Thyroid gland (tissue), 4 donors: ENCODE data around the gene FOXN3. TPM values are rescaled to one million over a fixed set of nuclear protein-coding genes. Genes with fewer than 3 reads are reported as not detected.

Source experiments
- DNase-seq, 2 donors: peaks; one replicate each; pipeline ENCODE4 v3.0.0-alpha.2; 2019
- H3K27ac ChIP-seq, 3 donors: fragments of 200-600 bp; sonication (generic); 1 replicate in 2 of 3; 2 replicates in 1 of 3; pipeline ENCODE4 v1.5.1; 2016 to 2019; ENCODE audit warnings: mild to moderate bottlenecking in 1 of 3, moderate library complexity in 1 of 3
- H3K27me3 ChIP-seq: fragments of 200-600 bp; sonication (generic); one replicate; pipeline ENCODE4 v1.5.1; 2019
- H3K36me3 ChIP-seq, 2 donors: fragments of 200-600 bp; sonication (generic); one replicate each; pipeline ENCODE4 v1.5.1; 2016 to 2019
- H3K4me1 ChIP-seq, 2 donors: fragments of 200-600 bp; sonication (generic); one replicate each; pipeline ENCODE4 v1.5.1; 2017 to 2019
- H3K4me3 ChIP-seq, 3 donors: fragments of 200-600 bp; sonication (generic); replicated peaks in 1 of 3; 1 replicate in 2 of 3; 2 replicates in 1 of 3; pipeline ENCODE4 v1.5.1; 2016; ENCODE audit warnings: mild to moderate bottlenecking in 1 of 3
- H3K9me3 ChIP-seq: fragments of 200-600 bp; sonication (generic); one replicate; pipeline ENCODE4 v1.5.1; 2017
- CTCF ChIP-seq, 6 experiments: fragments of 200-600 bp in 3 of 6; fragments of 450-650 bp in 3 of 6; sonication (generic) in 3 of 6; IDR thresholded peaks; one replicate each; pipeline ENCODE4 v1.5.1; 2016 to 2019; ENCODE audit warnings: antibody characterized with exemption in 6 of 6, mild to moderate bottlenecking in 2 of 6, inconsistent platforms in 1 of 6, moderate library complexity in 1 of 6
- POLR2A ChIP-seq, 2 donors: fragments of 450-650 bp; IDR thresholded peaks; one replicate each; pipeline ENCODE4 v1.6.1; 2017; ENCODE audit warnings: antibody characterized with exemption in 2 of 2, mild to moderate bottlenecking in 2 of 2, moderate library complexity in 1 of 2
- WGBS, 2 donors: methylation state at CpG; one replicate each; pipeline ENCODE4 v1.1.5; 2017; 5-methylcytosine and 5-hydroxymethylcytosine counted together
- intact Hi-C: fragments of 100-400 bp; cut with DNase I; formaldehyde crosslinking; loops from one replicate; pipeline ENCODE4 v1.15.1; 2023
- total RNA-seq, 4 donors: library from RNA; depleted of rRNA; stranded (reverse); fragments of >200 nt; gene quantifications; one replicate each; pipeline ENCODE4 v1.2.3, GENCODE V29; 2016

FOXN3 gene
- total RNA-seq, 4 donors from 2014 or later = 38.7 to 70.1 (median 43.1) TPM

- peaks cover 0 to 3% of the 10 kb centered on the region in 2 donors for H3K4me1 ChIP-seq
- no peaks in the 10 kb centered on the region for H3K36me3 ChIP-seq
- WGBS, 2 donors = 42 to 58% methylated on average over 3 of the region's 3 CpGs
- H3K4me3 ChIP-seq = no peak overlapping the region
- no peak for DNase-seq
- intact Hi-C loops = no loop called here
- no peaks in the 10 kb centered on the region for H3K9me3 ChIP-seq
- TF ChIP-seq CTCF (IDR thresholded peaks at IDR 0.05) = no peak
- no peak for TF ChIP-seq POLR2A (IDR thresholded peaks at IDR 0.05)
- H3K27me3 ChIP-seq = no peaks in the 10 kb centered on the region
- no peak overlapping the region for H3K27ac ChIP-seq
Measured at GRCh38 chr14:89443042-89443629, 26.1 kb upstream of the FOXN3 start.

GRCh38 chr14:89442280-89442679, 25.2 kb upstream of the FOXN3 start:
- intact Hi-C loops = no loop called here
- Histone ChIP-seq H3K4me1 (peaks cover 0 to 3% of the 10 kb centered on the region in 2 donors), H3K27ac (no peak overlapping the region), H3K27me3 (no peaks in the 10 kb centered on the region), H3K36me3 (no peaks in the 10 kb centered on the region), H3K4me3 (no peak overlapping the region), H3K9me3 (no peaks in the 10 kb centered on the region)
- TF ChIP-seq CTCF (IDR thresholded peaks at IDR 0.05) (no peak), POLR2A (IDR thresholded peaks at IDR 0.05) (no peak)
- WGBS, 2 donors = 90% methylated on average over 4 of the region's 4 CpGs
- DNase-seq = no peak

- 84 to 86% methylated on average over 11 of the region's 11 CpGs for WGBS, 2 donors
- Histone ChIP-seq H3K27me3 (no peaks in the 10 kb centered on the region), H3K4me3 (no peak overlapping the region), H3K27ac (no peak overlapping the region), H3K36me3 (no peaks in the 10 kb centered on the region), H3K9me3 (no peaks in the 10 kb centered on the region), H3K4me1 (peaks cover 0 to 3% of the 10 kb centered on the region in 2 donors)
- intact Hi-C loops = no loop called here
- DNase-seq = no peak
- TF ChIP-seq POLR2A (IDR thresholded peaks at IDR 0.05) (no peak), CTCF (IDR thresholded peaks at IDR 0.05) (no peak)
Measured at GRCh38 chr14:89440986-89441909, 24.2 kb upstream of the FOXN3 start.

- intact Hi-C loops = no loop called here
- peaks cover 3 to 4% of the 10 kb centered on the region in 2 donors for H3K4me1 ChIP-seq
- DNase-seq = no peak
- no peaks in the 10 kb centered on the region for H3K36me3 ChIP-seq
- 82 to 83% methylated on average over 15 of the region's 15 CpGs for WGBS, 2 donors
- H3K27ac ChIP-seq = no peak overlapping the region
- H3K9me3 ChIP-seq = no peaks in the 10 kb centered on the region
- H3K27me3 ChIP-seq = no peaks in the 10 kb centered on the region
- H3K4me3 ChIP-seq = no peak overlapping the region
- TF ChIP-seq CTCF (IDR thresholded peaks at IDR 0.05) = no peak
- no peak for TF ChIP-seq POLR2A (IDR thresholded peaks at IDR 0.05)
Measured at GRCh38 chr14:89435892-89436656, 19.0 kb upstream of the FOXN3 start.
